Measurements from ENCODE around the gene PRPF6. TPM values are rescaled to one million over a fixed set of nuclear protein-coding genes. Genes with fewer than 3 reads are reported as not detected.

The PRPF6 gene
- total and polyA plus RNA-seq, 2 of the 13 experiments (the other 11 are each of a cell fraction or from before 2014, with no cell fraction given), result 63.7 to 101 TPM

DNA sequence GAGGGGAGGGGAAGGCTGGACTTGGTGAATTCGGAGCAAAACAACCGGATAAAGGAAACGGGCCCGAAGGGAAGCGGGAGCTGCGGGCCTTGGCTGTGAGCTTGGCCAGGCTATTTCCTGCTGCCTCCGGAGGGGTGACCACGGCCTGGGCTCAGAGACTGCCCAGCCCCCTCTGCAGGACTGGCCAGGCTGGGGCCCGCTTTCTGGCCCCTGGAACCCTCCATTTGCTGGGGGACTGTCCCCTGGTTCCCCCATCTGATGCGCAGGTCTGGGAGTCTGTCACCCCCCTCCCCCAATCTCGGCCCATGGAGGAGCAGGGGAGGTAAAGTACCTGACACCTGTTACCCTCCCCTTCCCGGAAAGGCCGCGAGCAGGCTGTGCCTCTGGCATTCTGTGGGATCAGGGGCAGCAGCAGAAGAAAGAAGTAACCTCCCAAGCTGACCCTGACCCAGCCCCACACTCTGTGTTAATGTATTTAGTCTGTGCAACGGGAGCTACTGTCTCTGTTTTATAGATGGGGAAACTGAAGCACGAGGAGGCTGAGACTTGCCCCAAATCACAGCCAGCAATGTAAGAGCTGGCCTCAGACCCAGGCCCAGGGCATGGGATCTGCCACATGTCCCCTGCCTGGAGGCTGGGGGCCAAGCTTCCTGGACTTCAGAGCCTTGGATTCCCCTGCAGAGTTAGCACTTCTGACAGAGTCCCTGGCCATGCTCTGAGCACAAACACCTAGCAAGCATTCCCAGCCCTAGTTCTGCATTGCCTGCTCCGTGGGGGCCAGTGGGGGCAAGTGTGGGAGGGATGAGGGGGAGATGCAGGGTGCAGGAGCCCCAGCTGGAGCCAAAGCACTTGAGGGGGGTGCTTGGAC lies 58.6 kb downstream of the PRPF6 start (continued):
- TF ChIP-seq, protein P1, sequence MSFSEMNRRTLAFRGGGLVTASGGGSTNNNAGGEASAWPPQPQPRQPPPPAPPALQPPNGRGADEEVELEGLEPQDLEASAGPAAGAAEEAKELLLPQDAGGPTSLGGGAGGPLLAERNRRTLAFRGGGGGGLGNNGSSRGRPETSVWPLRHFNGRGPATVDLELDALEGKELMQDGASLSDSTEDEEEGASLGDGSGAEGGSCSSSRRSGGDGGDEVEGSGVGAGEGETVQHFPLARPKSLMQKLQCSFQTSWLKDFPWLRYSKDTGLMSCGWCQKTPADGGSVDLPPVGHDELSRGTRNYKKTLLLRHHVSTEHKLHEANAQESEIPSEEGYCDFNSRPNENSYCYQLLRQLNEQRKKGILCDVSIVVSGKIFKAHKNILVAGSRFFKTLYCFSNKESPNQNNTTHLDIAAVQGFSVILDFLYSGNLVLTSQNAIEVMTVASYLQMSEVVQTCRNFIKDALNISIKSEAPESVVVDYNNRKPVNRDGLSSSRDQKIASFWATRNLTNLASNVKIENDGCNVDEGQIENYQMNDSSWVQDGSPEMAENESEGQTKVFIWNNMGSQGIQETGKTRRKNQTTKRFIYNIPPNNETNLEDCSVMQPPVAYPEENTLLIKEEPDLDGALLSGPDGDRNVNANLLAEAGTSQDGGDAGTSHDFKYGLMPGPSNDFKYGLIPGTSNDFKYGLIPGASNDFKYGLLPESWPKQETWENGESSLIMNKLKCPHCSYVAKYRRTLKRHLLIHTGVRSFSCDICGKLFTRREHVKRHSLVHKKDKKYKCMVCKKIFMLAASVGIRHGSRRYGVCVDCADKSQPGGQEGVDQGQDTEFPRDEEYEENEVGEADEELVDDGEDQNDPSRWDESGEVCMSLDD (CRISPR knock-in tag; IDR thresholded peaks at IDR 0.05; ENCODE audit: borderline replicate concordance), result no peak
- TF ChIP-seq, protein P2, sequence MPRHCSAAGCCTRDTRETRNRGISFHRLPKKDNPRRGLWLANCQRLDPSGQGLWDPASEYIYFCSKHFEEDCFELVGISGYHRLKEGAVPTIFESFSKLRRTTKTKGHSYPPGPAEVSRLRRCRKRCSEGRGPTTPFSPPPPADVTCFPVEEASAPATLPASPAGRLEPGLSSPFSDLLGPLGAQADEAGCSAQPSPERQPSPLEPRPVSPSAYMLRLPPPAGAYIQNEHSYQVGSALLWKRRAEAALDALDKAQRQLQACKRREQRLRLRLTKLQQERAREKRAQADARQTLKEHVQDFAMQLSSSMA (CRISPR knock-in tag; IDR thresholded peaks at IDR 0.05), result no peak
- TF ChIP-seq, protein P3, sequence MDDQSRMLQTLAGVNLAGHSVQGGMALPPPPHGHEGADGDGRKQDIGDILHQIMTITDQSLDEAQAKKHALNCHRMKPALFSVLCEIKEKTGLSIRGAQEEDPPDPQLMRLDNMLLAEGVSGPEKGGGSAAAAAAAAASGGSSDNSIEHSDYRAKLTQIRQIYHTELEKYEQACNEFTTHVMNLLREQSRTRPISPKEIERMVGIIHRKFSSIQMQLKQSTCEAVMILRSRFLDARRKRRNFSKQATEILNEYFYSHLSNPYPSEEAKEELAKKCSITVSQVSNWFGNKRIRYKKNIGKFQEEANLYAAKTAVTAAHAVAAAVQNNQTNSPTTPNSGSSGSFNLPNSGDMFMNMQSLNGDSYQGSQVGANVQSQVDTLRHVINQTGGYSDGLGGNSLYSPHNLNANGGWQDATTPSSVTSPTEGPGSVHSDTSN (CRISPR knock-in tag; IDR thresholded peaks at IDR 0.05; ENCODE audit: borderline replicate concordance), result no peak
- TF ChIP-seq MED1 (CRISPR knock-in tag; IDR thresholded peaks at IDR 0.05) (no peak), ZNF816 (CRISPR knock-in tag; IDR thresholded peaks at IDR 0.05; ENCODE audit: borderline replicate concordance) (no peak), NCOR1 (IDR thresholded peaks at IDR 0.05; ENCODE audit: borderline replicate concordance, low read length) (no peak), SMARCE1 (IDR thresholded peaks at IDR 0.05; ENCODE audit: borderline replicate concordance) (no peak), CHCHD3 (CRISPR knock-in tag; IDR thresholded peaks at IDR 0.05) (no peak), AHR (CRISPR knock-in tag; IDR thresholded peaks at IDR 0.05) (no peak)
- TF ChIP-seq, protein P4, sequence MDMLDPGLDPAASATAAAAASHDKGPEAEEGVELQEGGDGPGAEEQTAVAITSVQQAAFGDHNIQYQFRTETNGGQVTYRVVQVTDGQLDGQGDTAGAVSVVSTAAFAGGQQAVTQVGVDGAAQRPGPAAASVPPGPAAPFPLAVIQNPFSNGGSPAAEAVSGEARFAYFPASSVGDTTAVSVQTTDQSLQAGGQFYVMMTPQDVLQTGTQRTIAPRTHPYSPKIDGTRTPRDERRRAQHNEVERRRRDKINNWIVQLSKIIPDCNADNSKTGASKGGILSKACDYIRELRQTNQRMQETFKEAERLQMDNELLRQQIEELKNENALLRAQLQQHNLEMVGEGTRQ (IDR thresholded peaks at IDR 0.05; ENCODE audit: low read depth, low read length), result no peak
- TF ChIP-seq, protein P4 (CRISPR knock-in tag; IDR thresholded peaks at IDR 0.05; ENCODE audit: borderline replicate concordance), result no peak
- TF ChIP-seq, protein P5, sequence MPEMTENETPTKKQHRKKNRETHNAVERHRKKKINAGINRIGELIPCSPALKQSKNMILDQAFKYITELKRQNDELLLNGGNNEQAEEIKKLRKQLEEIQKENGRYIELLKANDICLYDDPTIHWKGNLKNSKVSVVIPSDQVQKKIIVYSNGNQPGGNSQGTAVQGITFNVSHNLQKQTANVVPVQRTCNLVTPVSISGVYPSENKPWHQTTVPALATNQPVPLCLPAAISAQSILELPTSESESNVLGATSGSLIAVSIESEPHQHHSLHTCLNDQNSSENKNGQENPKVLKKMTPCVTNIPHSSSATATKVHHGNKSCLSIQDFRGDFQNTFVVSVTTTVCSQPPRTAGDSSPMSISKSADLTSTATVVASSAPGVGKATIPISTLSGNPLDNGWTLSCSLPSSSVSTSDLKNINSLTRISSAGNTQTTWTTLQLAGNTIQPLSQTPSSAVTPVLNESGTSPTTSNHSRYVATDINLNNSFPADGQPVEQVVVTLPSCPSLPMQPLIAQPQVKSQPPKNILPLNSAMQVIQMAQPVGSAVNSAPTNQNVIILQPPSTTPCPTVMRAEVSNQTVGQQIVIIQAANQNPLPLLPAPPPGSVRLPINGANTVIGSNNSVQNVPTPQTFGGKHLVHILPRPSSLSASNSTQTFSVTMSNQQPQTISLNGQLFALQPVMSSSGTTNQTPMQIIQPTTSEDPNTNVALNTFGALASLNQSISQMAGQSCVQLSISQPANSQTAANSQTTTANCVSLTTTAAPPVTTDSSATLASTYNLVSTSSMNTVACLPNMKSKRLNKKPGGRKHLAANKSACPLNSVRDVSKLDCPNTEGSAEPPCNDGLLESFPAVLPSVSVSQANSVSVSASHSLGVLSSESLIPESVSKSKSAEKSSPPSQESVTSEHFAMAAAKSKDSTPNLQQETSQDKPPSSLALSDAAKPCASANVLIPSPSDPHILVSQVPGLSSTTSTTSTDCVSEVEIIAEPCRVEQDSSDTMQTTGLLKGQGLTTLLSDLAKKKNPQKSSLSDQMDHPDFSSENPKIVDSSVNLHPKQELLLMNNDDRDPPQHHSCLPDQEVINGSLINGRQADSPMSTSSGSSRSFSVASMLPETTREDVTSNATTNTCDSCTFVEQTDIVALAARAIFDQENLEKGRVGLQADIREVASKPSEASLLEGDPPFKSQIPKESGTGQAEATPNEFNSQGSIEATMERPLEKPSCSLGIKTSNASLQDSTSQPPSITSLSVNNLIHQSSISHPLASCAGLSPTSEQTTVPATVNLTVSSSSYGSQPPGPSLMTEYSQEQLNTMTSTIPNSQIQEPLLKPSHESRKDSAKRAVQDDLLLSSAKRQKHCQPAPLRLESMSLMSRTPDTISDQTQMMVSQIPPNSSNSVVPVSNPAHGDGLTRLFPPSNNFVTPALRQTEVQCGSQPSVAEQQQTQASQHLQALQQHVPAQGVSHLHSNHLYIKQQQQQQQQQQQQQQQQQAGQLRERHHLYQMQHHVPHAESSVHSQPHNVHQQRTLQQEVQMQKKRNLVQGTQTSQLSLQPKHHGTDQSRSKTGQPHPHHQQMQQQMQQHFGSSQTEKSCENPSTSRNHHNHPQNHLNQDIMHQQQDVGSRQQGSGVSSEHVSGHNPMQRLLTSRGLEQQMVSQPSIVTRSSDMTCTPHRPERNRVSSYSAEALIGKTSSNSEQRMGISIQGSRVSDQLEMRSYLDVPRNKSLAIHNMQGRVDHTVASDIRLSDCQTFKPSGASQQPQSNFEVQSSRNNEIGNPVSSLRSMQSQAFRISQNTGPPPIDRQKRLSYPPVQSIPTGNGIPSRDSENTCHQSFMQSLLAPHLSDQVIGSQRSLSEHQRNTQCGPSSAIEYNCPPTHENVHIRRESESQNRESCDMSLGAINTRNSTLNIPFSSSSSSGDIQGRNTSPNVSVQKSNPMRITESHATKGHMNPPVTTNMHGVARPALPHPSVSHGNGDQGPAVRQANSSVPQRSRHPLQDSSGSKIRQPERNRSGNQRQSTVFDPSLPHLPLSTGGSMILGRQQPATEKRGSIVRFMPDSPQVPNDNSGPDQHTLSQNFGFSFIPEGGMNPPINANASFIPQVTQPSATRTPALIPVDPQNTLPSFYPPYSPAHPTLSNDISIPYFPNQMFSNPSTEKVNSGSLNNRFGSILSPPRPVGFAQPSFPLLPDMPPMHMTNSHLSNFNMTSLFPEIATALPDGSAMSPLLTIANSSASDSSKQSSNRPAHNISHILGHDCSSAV (CRISPR knock-in tag; IDR thresholded peaks at IDR 0.05; ENCODE audit: borderline replicate concordance), result no peak

Measured in HepG2 (cell line).